ENCODE measurements around the gene ADAM19. TPM values are rescaled to one million over a fixed set of nuclear protein-coding genes. Genes with fewer than 3 reads are reported as not detected.

ADAM19 gene
- total RNA-seq, 1 experiment from 2014 or later: 3.5 TPM

DNA sequence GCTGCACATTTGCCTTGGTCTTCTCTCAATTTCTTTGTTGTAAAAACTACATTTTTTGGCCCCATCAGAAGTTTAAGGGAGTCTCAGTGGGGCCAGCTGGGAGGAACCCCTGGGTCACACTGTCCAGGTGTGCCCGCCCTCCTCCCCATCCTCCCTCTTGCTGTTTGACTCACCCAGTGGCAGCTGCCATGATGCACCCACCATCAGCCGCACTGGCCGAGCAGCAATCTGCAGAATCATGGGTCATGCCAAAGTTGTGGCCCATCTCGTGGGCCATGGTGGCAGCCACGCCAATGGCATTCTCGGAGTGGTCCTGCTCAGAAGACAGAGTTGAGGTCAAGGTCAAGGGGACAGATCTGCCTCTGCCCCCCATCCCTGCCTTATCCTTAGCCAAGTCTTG, 70.1 kb downstream of the ADAM19 start:
- Histone ChIP-seq H3K27me3 (ENCODE audit: control insufficient read depth, insufficient read depth, low read length) (no peaks in the 10 kb centered on the region), H3K36me3 (ENCODE audit: control insufficient read depth, insufficient read depth, low read length) (no peaks in the 10 kb centered on the region), H3K27ac (ENCODE audit: low read length) (no peak overlapping the region), H3K9me3 (ENCODE audit: control insufficient read depth, insufficient read depth, low read depth, low read length) (no peaks in the 10 kb centered on the region), H3K4me3 (ENCODE audit: low read depth in 2 of 2, low read length in 2 of 2) (no peak overlapping the region), H3K4me1 (ENCODE audit: control insufficient read depth, insufficient read depth, low read length) (no peaks in the 10 kb centered on the region)
- ChIA-PET POLR2A (no interaction called here), CTCF (no interaction called here)
- no TSS peak for BruUV-seq (replicated peaks)
- no peak for TF ChIP-seq POLR2AphosphoS5 (IDR thresholded peaks at IDR 0.05; ENCODE audit: low read depth, low read length)
- no peak for TF ChIP-seq TCF7L2 (IDR thresholded peaks at IDR 0.05; ENCODE audit: low read depth, low read length)
- TF ChIP-seq, protein P1, sequence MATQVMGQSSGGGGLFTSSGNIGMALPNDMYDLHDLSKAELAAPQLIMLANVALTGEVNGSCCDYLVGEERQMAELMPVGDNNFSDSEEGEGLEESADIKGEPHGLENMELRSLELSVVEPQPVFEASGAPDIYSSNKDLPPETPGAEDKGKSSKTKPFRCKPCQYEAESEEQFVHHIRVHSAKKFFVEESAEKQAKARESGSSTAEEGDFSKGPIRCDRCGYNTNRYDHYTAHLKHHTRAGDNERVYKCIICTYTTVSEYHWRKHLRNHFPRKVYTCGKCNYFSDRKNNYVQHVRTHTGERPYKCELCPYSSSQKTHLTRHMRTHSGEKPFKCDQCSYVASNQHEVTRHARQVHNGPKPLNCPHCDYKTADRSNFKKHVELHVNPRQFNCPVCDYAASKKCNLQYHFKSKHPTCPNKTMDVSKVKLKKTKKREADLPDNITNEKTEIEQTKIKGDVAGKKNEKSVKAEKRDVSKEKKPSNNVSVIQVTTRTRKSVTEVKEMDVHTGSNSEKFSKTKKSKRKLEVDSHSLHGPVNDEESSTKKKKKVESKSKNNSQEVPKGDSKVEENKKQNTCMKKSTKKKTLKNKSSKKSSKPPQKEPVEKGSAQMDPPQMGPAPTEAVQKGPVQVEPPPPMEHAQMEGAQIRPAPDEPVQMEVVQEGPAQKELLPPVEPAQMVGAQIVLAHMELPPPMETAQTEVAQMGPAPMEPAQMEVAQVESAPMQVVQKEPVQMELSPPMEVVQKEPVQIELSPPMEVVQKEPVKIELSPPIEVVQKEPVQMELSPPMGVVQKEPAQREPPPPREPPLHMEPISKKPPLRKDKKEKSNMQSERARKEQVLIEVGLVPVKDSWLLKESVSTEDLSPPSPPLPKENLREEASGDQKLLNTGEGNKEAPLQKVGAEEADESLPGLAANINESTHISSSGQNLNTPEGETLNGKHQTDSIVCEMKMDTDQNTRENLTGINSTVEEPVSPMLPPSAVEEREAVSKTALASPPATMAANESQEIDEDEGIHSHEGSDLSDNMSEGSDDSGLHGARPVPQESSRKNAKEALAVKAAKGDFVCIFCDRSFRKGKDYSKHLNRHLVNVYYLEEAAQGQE (IDR thresholded peaks at IDR 0.05; ENCODE audit: insufficient read depth in 1 of 2, low read depth in 2 of 2, low read length in 1 of 2): no peak
- TF ChIP-seq, protein P2, sequence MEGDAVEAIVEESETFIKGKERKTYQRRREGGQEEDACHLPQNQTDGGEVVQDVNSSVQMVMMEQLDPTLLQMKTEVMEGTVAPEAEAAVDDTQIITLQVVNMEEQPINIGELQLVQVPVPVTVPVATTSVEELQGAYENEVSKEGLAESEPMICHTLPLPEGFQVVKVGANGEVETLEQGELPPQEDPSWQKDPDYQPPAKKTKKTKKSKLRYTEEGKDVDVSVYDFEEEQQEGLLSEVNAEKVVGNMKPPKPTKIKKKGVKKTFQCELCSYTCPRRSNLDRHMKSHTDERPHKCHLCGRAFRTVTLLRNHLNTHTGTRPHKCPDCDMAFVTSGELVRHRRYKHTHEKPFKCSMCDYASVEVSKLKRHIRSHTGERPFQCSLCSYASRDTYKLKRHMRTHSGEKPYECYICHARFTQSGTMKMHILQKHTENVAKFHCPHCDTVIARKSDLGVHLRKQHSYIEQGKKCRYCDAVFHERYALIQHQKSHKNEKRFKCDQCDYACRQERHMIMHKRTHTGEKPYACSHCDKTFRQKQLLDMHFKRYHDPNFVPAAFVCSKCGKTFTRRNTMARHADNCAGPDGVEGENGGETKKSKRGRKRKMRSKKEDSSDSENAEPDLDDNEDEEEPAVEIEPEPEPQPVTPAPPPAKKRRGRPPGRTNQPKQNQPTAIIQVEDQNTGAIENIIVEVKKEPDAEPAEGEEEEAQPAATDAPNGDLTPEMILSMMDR (IDR thresholded peaks at IDR 0.05): no peak
- no peak for TF ChIP-seq SIN3A (IDR thresholded peaks at IDR 0.05; ENCODE audit: borderline replicate concordance, insufficient read depth, low read depth, low read length)
- intact Hi-C loops (cut with micrococcal nuclease; ENCODE audit: unreplicated experiment): no loop called here
- ATAC-seq (no peak), DNase-seq (ENCODE audit: low read depth, low spot score) (no peak)
- in situ Hi-C loops (cut with HindIII; ENCODE audit: low pct_unique_long_range_greater_than_20kb, low sequenced_read_pairs): no loop called here

DNA sequence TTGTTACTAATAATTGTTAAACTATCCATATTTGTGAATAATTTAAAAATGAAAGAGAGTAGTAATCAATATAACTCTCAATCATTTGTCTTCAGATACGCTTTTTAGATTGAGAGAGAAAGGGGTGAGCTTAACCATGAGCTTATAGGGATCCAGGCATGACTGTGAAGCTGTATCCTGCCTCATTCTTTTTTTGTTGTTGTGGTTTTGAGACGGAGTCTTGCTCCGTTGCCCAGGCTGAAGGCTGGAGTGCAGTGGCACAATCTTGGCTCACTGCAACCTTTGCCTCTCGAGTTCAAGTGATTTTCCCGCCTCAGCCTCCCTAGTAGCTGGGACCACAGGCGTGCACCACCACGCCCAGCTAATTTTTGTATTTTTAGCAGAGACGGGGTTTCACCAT, 71.5 kb downstream of the ADAM19 start:
- BruUV-seq (replicated peaks): no TSS peak
- no peaks in the 10 kb centered on the region for H3K27me3 ChIP-seq (ENCODE audit: control insufficient read depth, insufficient read depth, low read length)
- no peak overlapping the region for H3K4me3 ChIP-seq (ENCODE audit: low read depth in 2 of 2, low read length in 2 of 2)
- no peaks in the 10 kb centered on the region for H3K4me1 ChIP-seq (ENCODE audit: control insufficient read depth, insufficient read depth, low read length)
- POLR2A ChIA-PET: no interaction called here
- intact Hi-C loops (cut with micrococcal nuclease; ENCODE audit: unreplicated experiment): no loop called here
- H3K9me3 ChIP-seq (ENCODE audit: control insufficient read depth, insufficient read depth, low read depth, low read length): no peaks in the 10 kb centered on the region
- in situ Hi-C loops (cut with HindIII; ENCODE audit: low pct_unique_long_range_greater_than_20kb, low sequenced_read_pairs): no loop called here
- H3K36me3 ChIP-seq (ENCODE audit: control insufficient read depth, insufficient read depth, low read length): no peaks in the 10 kb centered on the region
- ATAC-seq: no peak
- DNase-seq (ENCODE audit: low read depth, low spot score): no peak
- TF ChIP-seq TCF7L2 (IDR thresholded peaks at IDR 0.05; ENCODE audit: low read depth, low read length) (no peak), POLR2AphosphoS5 (IDR thresholded peaks at IDR 0.05; ENCODE audit: low read depth, low read length) (no peak), SIN3A (IDR thresholded peaks at IDR 0.05; ENCODE audit: borderline replicate concordance, insufficient read depth, low read depth, low read length) (no peak)
- TF ChIP-seq, protein P2 (IDR thresholded peaks at IDR 0.05): no peak
- TF ChIP-seq, protein P1 (IDR thresholded peaks at IDR 0.05; ENCODE audit: insufficient read depth in 1 of 2, low read depth in 2 of 2, low read length in 1 of 2): no peak
- H3K27ac ChIP-seq (ENCODE audit: low read length): no peak overlapping the region
- CTCF ChIA-PET: no interaction called here

Measured in Panc1 (cell line).